ENCODE data around the gene AP3B1.
"Not testable (repeated sequence)": the region's sequence is repeated elsewhere in the genome, so short reads cannot be mapped to it uniquely, and the experiment has no call there.

Gene AP3B1

DNA sequence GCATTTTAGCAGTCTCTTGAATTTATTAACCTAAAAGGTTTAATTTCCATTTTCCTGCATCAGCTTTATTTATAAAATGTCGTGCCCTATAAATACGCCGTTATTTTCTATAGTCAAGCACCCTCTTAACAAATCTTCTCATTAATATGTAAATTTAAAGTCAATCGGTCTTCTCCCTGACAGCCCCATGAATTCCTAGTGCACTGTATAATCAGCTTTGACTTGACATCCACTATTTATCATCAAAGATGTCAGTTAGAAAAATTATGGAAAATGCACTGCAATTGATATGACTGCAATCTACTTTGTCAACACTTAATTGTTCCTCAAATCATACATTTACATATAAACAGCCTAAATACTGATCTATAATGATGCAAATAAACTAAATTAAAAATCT lies 83.4 kb downstream of the AP3B1 start:
- Histone ChIP-seq H3K27me3 (ENCODE audit: low read depth) (no peaks in the 10 kb centered on the region), H3K4me3 (no peak overlapping the region), H3K4me1 (peaks cover 12% of the 10 kb centered on the region), H3K9me3 (no peaks in the 10 kb centered on the region), H3K36me3 (replicated peaks) (peaks cover 3% of the 10 kb centered on the region)
- peak in 1 of 2 experiments; percentile 81 for DNase-seq (ENCODE audit: low spot score in 2 of 2)
- in situ Hi-C loops (cut with MboI; ENCODE audit: low sequenced_read_pairs), result no loop called here

DNA sequence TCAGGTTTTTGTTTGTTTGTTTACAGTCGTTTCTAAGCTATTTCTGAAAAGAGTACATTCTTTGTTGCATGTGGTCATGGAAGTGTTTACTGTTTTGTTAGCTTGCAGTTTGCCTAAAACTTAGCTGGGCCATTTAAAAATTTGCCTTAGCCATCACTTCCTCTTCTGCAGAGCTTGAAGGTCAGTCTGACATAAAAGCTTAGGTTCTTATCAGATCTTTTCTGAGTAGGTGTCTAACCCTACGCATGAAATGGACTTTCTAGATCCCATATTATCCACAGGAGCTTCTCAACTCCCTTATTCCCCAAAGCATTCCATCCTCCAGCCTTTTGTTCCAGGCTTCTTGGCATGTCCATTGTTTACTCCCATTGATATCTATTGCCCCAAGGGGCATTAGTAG lies 90.3 kb downstream of the AP3B1 start:
- peak in 1 of 2 experiments; percentile 58 for DNase-seq (ENCODE audit: low spot score in 2 of 2)
- Histone ChIP-seq H3K36me3 (replicated peaks) (no peaks in the 10 kb centered on the region), H3K9me3 (no peaks in the 10 kb centered on the region), H3K27me3 (ENCODE audit: low read depth) (no peaks in the 10 kb centered on the region), H3K4me3 (no peak overlapping the region), H3K4me1 (peaks cover 6% of the 10 kb centered on the region)
- in situ Hi-C loops (cut with MboI; ENCODE audit: low sequenced_read_pairs), result no loop called here

DNA sequence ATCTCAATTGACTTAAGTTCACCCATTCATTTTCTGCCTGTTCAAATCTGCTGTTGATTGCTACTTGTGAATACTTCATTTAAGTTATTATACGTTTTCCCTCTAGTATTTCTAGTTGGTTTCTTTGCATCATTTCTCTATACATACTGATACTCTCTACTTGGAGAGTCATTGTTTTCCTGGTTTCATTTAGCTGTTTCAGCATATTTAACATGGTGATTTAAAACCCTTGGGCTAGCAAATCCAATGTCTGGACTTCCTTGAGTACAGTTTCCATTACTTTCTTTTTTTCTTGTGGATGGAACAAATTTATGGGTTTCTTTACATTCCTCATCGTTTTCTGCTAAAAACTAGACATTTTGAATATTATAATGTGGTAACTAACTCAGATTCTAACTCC lies 90.7 kb downstream of the AP3B1 start:
- H3K4me1 ChIP-seq, result peaks cover 6% of the 10 kb centered on the region
- no peaks in the 10 kb centered on the region for H3K9me3 ChIP-seq
- no peaks in the 10 kb centered on the region for H3K27me3 ChIP-seq (ENCODE audit: low read depth)
- no peaks in the 10 kb centered on the region for H3K36me3 ChIP-seq (replicated peaks)
- no peak overlapping the region for H3K4me3 ChIP-seq
- in situ Hi-C loops (cut with MboI; ENCODE audit: low sequenced_read_pairs), result no loop called here
- DNase-seq (ENCODE audit: low spot score in 2 of 2), result no peak

DNA sequence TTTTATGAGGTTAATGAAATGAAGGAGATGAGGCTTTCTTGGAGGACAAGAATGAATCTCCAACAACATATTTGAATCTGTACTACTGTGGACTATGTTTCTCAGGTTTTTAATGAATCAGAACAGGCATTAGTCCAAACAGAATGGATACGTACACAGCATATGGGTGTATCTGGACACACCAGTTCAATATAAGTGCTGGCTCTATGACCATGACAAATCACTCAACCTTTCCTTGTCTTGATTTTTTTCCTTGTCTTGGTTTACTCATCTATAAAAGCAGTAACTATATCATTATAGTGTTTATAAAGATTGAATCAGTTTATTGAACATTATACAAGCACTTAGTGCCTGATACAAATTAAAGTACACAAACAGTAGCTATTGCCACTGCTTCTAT lies 104.1 kb downstream of the AP3B1 start:
- Histone ChIP-seq H3K36me3 (replicated peaks) (no peaks in the 10 kb centered on the region), H3K9me3 (no peaks in the 10 kb centered on the region; the same call in 1 of the 2 replicates), H3K4me1 (no peaks in the 10 kb centered on the region), H3K27me3 (ENCODE audit: low read depth) (no peaks in the 10 kb centered on the region), H3K4me3 (no peak overlapping the region)
- DNase-seq (ENCODE audit: low spot score in 2 of 2), result no peak
- in situ Hi-C loops (cut with MboI; ENCODE audit: low sequenced_read_pairs), result no loop called here

DNA sequence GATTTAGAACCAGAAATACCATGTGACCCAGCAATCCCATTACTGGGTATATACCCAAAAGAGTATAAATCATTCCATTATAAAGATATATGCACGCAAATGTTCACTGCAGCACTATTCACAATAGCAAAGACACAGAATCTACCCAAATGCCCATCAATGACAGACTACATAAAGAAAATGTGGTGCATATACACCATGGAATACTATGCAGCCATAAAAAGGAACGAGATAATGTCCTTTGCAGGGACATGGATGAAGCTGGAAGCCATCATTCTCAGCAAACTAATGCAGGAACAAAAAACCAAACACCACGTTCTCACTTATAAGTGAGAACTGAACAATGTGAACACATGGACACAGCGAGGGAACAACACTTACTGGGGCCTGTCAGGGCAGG lies 105.8 kb downstream of the AP3B1 start:
- H3K4me3 ChIP-seq; H3K27me3 ChIP-seq (ENCODE audit: low read depth); DNase-seq (ENCODE audit: low spot score in 2 of 2); in situ Hi-C loops (cut with MboI; ENCODE audit: low sequenced_read_pairs); H3K4me1 ChIP-seq; H3K36me3 ChIP-seq (replicated peaks); H3K9me3 ChIP-seq: not testable (repeated sequence)

DNA sequence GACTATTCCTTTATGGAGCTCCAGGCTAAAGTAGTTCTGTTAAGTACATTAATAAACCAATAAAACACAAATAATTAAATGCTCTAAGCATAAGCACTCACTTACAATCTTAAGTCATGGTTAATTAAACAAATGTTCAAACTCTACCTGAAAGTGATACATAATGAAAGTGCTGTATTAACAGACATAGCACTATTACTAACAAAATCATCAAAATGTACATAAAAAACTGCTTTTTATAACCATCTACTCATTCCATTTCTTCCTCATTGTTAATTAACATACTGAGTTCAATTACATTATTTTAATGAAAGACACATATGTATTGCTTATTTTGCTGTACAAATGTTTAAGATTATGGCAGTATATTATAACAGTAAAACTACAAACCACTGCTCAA lies 107.3 kb downstream of the AP3B1 start:
- H3K4me1 ChIP-seq, result no peaks in the 10 kb centered on the region
- no peak for DNase-seq (ENCODE audit: low spot score in 2 of 2)
- no peaks in the 10 kb centered on the region for H3K27me3 ChIP-seq (ENCODE audit: low read depth)
- H3K4me3 ChIP-seq, result no peak overlapping the region
- in situ Hi-C loops (cut with MboI; ENCODE audit: low sequenced_read_pairs), result no loop called here
- H3K9me3 ChIP-seq, result no peaks in the 10 kb centered on the region; the same call in 1 of the 2 replicates
- no peaks in the 10 kb centered on the region for H3K36me3 ChIP-seq (replicated peaks)

DNA sequence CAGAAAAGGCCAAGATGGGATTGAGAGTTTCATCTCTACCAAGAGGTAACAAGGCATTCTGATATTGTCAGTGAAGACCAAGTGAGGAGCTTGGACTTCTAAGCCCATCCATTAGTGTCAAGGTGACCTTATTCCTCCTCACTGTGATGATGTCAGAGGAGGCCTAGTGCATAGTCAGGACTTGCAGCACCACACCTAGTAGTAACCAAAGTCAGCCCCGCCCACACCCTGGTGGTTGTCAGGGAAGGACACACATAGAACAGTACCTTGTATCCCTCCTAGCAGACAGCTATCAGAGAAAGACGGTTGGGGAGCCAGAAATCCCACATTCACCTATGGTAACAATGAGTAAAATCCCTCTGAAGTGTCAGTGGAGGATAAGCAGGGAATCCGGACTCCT lies 111.7 kb downstream of the AP3B1 start:
- Histone ChIP-seq H3K4me1 (no peaks in the 10 kb centered on the region; the same call in 1 of the 2 replicates), H3K9me3 (no peaks in the 10 kb centered on the region), H3K36me3 (replicated peaks) (no peaks in the 10 kb centered on the region; the same call in 1 of the 2 replicates), H3K4me3 (no peak overlapping the region), H3K27me3 (ENCODE audit: low read depth) (no peaks in the 10 kb centered on the region)
- DNase-seq (ENCODE audit: low spot score in 2 of 2), result no peak
- in situ Hi-C loops (cut with MboI; ENCODE audit: low sequenced_read_pairs), result no loop called here

DNA sequence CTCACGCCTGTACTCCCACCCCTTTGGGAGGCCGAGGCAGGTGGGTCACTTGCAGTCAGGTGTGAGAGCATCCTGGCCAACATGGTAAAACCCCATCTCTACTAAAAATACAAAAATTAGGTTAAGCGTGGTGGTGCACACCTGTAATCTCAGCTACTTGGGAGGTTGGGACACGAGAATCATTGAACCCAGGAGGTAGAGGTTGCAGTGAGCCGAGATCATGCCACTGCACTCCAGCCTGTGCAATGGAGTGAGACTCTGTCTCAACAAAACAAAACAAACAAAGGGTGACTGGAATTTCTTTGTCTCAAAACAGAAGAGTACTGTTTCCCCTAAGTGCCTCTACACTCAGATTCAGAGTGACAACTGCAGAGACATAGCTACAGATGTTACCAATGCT lies 116.1 kb downstream of the AP3B1 start:
- H3K9me3 ChIP-seq, result no peaks in the 10 kb centered on the region

DNA sequence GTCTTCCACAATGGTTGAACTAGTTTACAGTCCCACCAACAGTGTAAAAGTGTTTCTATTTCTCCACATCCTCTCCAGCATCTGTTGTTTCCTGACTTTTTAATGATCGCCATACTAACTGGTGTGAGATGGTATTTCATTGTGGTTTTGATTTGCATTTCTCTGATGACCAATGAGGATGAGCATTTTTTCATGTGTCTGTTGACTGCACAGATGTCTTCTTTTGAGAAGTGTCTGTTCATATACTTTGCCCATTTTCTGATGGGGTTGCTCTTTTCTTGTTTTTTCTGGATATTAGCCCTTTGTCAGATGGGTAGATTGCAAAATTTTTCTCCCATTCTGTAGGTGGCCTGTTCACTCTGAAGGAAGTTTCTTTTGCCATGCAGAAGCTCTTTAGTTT lies 124.2 kb downstream of the AP3B1 start:
- DNase-seq (ENCODE audit: low spot score in 2 of 2); H3K27me3 ChIP-seq (ENCODE audit: low read depth); H3K9me3 ChIP-seq; in situ Hi-C loops (cut with MboI; ENCODE audit: low sequenced_read_pairs); H3K4me3 ChIP-seq; H3K4me1 ChIP-seq: not testable (repeated sequence)
- H3K36me3 ChIP-seq (replicated peaks), result peaks cover 18% of the 10 kb centered on the region

More for the DNA sequence above, 116.1 kb downstream of the AP3B1 start:
- no peak overlapping the region for H3K4me3 ChIP-seq
- no peaks in the 10 kb centered on the region; the same call in 1 of the 2 replicates for H3K4me1 ChIP-seq
- no peak for DNase-seq (ENCODE audit: low spot score in 2 of 2)
- in situ Hi-C loops (cut with MboI; ENCODE audit: low sequenced_read_pairs), result no loop called here
- no peaks in the 10 kb centered on the region for H3K27me3 ChIP-seq (ENCODE audit: low read depth)
- H3K36me3 ChIP-seq (replicated peaks), result peaks cover 23% of the 10 kb centered on the region

DNA sequence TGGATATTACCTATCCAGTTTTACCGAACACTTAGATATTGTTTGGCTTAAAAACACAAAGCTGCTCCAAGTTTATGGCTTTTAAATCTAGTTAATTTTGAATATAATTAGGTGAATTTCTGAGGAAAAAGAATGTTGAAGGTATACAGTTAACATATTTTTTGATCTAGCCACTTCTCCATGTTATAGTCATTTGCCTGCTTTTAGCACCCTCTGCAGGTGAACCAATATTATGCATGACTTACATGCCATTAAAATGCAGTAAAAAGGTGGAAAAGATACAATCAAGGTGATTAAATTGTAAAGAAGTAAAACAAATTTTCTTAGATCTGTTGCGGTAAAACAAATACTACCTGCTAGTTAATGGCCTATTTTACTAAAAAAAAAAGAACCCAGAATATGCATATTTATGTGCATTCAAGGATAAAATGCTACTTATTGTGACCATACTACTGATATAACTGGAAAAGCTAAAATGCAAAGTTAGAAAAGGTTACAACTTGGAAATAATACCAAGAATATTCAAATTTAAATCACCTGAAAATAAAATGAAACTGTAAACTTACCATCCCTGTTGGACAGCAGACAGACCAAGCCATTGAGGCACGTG lies 132.1 kb downstream of the AP3B1 start:
- Histone ChIP-seq H3K4me1 (no peaks in the 10 kb centered on the region), H3K27me3 (ENCODE audit: low read depth) (no peaks in the 10 kb centered on the region), H3K9me3 (no peaks in the 10 kb centered on the region), H3K36me3 (replicated peaks) (no peaks in the 10 kb centered on the region), H3K4me3 (no peak overlapping the region)
- DNase-seq (ENCODE audit: low spot score in 2 of 2), result peak; percentile 46 to 47
- in situ Hi-C loops (cut with MboI; ENCODE audit: low sequenced_read_pairs), result no loop called here

DNA sequence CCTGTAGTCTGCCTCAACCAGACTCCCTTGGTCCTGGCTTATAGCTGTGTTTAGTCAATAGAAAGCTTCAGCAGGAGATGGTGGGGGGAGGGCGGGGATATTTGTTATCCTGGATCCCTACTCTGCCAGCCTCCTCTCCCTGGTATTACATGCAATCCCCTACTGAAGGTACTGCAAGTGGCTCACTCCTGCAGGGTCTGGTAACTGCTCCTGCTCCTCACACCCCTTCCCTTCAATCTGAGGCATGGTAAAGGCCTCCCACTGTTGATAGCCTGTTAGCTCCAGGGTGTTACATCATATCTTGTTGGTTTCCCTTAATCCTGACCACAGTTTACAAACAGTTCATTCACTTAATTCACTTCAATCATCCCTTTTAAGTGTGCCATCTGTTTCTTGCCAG lies 137.5 kb downstream of the AP3B1 start:
- Histone ChIP-seq H3K4me1 (no peaks in the 10 kb centered on the region), H3K4me3 (no peak overlapping the region), H3K36me3 (replicated peaks) (peaks cover 14% of the 10 kb centered on the region; the same call in 1 of the 2 replicates), H3K9me3 (no peaks in the 10 kb centered on the region), H3K27me3 (ENCODE audit: low read depth) (no peaks in the 10 kb centered on the region)
- no peak for DNase-seq (ENCODE audit: low spot score in 2 of 2)
- in situ Hi-C loops (cut with MboI; ENCODE audit: low sequenced_read_pairs), result no loop called here

DNA sequence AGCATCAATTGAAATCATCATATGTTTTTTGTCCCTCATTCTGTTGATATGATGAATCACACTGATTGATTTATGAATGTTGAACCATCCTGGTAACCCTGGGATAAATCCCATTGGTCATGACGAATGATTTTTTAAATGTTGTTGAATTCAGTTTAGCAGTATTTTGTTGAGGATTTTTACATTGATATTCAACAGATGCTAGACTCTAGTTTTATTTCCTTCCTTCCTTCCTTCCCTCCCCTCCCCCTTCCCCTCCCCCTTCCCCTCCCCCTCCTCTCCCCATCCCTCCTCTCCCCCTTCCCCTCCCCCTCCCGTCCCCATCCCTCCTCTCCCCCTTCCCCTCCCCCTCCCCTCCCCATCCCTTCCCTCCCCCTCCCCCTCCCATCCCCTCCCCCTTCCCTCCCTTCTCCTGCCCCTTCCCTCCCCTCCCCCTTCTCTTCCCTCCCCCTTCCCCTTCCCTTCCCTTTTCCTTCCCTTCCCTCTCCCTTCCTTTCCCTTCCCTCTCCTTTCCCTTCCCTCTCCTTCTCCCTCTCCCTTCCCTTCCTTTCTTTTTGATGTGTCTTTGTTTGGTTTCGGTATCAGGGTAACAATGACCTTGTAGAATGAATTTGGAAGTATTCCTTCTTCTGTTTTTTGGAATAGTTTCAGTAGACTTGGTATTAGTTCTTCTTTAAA lies 142.8 kb downstream of the AP3B1 start:
- no peaks in the 10 kb centered on the region for H3K27me3 ChIP-seq (ENCODE audit: low read depth)
- in situ Hi-C loops (cut with MboI; ENCODE audit: low sequenced_read_pairs), result no loop called here
- H3K9me3 ChIP-seq, result no peaks in the 10 kb centered on the region
- H3K36me3 ChIP-seq (replicated peaks), result peaks cover 14% of the 10 kb centered on the region; the same call in 1 of the 2 replicates
- no peaks in the 10 kb centered on the region for H3K4me1 ChIP-seq
- no peak for DNase-seq (ENCODE audit: low spot score in 2 of 2)
- H3K4me3 ChIP-seq, result no peak overlapping the region

DNA sequence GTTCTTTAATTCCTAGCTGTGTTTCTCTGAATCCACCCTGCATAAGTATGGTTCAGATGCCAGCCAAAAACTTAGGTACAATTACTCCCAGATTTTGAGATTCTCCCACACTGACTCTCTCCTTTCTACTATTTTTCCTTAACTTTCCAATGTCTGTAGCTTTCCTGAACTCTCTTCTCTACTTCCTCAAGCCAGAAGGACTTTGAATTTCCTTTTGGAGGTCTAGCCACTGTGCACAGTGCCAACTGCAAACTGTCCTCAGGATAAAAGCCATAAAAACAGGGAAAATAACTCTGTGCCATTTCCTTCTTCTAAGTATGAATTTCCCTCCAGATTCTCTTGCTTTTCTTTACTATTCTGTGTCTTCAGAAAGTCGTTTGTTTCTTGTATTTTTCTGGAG lies 157.2 kb downstream of the AP3B1 start:
- Histone ChIP-seq H3K4me1 (no peaks in the 10 kb centered on the region), H3K27me3 (ENCODE audit: low read depth) (no peaks in the 10 kb centered on the region), H3K9me3 (no peaks in the 10 kb centered on the region), H3K36me3 (replicated peaks) (peaks cover 11% of the 10 kb centered on the region; the same call in 1 of the 2 replicates), H3K4me3 (no peak overlapping the region)
- in situ Hi-C loops (cut with MboI; ENCODE audit: low sequenced_read_pairs), result no loop called here
- no peak for DNase-seq (ENCODE audit: low spot score in 2 of 2)

DNA sequence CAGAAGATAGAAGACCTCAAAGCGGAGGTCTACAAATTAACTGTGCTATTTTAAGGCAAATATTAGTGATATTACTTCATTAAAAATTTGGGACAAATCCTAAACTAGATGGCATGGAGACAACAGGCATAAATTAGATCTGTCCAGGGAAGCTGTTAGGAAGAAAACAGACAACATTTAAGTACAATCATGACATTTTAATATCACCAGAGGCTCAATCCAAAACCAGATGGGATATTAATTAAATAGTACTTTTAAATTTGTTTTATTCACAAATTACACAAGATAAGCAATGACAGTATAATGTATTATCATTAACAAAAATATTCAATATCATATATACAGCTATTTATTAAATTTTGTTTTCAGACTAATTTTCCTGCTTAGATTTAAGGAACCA lies 161.1 kb downstream of the AP3B1 start:
- in situ Hi-C loops (cut with MboI; ENCODE audit: low sequenced_read_pairs), result no loop called here
- Histone ChIP-seq H3K9me3 (no peaks in the 10 kb centered on the region), H3K4me3 (no peak overlapping the region), H3K4me1 (no peaks in the 10 kb centered on the region), H3K27me3 (ENCODE audit: low read depth) (no peaks in the 10 kb centered on the region), H3K36me3 (replicated peaks) (peaks cover 3% of the 10 kb centered on the region; the same call in 1 of the 2 replicates)
- DNase-seq (ENCODE audit: low spot score in 2 of 2), result no peak

Data from HAP-1 (cell line).